ENCODE data around the gene SPACA9.

SPACA9 gene

DNA sequence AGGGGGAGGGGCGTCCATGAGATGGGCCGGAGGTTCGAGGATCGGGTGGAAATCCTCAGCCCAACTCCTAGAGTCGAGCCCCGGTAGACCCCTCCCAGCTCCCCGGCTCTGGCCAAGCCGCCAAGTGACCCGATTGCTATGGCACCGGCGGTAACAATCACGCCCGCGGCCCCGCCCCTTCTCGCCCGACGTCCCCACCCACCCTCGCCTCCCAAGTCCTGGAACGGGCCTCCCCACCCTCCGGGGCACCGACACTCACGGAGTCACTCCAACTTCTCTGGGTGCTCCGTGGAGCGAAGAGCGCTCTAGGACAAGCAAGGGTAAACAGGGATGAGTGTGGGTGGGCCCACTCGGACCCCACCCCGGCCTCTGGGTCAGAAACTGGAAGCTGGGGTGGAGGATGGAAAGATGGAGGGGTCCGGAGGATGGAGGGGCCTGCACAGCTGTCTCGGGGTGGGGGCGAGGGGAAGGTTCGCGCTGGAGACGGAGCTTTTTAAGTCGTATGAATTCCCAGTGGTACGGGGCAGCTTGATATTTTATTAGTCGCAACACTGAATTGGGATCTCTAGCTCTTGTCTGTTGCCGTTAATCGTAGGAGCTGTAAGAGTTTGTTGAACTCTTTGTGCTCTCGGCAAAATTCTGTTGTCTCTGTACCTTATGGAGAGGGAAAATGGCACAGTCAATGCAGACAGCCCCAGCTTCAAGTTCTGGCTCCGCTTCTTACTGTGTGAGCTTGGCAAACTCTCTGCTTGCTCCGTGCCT, at the start of gene SPACA9:
TSS of gene SPACA9 (plus strand) at position 204 of the 762 bp plus-strand sequence. CDS start 5,050 bp downstream, outside the sequence.
- Histone ChIP-seq H3K4me1 (ENCODE audit: control insufficient read depth in 1 of 2, insufficient read depth in 1 of 2, low read depth in 1 of 2, low read length in 1 of 2) (peaks cover 13 to 21% of the 10 kb centered on the region in 2 experiments), H3K27me3 (peaks cover 33% of the 10 kb centered on the region), H3K27ac (peak within 1 kb of the TSS; percentile 50), H3K36me3 (no peaks in the 10 kb centered on the region), H3K9me3 (no peaks in the 10 kb centered on the region), H3K4me3 (ENCODE audit: low read depth in 1 of 2, low read length in 1 of 2) (peak within 1 kb of the TSS; percentile 77 to 86)
- TF ChIP-seq, protein P1, sequence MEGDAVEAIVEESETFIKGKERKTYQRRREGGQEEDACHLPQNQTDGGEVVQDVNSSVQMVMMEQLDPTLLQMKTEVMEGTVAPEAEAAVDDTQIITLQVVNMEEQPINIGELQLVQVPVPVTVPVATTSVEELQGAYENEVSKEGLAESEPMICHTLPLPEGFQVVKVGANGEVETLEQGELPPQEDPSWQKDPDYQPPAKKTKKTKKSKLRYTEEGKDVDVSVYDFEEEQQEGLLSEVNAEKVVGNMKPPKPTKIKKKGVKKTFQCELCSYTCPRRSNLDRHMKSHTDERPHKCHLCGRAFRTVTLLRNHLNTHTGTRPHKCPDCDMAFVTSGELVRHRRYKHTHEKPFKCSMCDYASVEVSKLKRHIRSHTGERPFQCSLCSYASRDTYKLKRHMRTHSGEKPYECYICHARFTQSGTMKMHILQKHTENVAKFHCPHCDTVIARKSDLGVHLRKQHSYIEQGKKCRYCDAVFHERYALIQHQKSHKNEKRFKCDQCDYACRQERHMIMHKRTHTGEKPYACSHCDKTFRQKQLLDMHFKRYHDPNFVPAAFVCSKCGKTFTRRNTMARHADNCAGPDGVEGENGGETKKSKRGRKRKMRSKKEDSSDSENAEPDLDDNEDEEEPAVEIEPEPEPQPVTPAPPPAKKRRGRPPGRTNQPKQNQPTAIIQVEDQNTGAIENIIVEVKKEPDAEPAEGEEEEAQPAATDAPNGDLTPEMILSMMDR (IDR thresholded peaks at IDR 0.05) = no peak

DNA sequence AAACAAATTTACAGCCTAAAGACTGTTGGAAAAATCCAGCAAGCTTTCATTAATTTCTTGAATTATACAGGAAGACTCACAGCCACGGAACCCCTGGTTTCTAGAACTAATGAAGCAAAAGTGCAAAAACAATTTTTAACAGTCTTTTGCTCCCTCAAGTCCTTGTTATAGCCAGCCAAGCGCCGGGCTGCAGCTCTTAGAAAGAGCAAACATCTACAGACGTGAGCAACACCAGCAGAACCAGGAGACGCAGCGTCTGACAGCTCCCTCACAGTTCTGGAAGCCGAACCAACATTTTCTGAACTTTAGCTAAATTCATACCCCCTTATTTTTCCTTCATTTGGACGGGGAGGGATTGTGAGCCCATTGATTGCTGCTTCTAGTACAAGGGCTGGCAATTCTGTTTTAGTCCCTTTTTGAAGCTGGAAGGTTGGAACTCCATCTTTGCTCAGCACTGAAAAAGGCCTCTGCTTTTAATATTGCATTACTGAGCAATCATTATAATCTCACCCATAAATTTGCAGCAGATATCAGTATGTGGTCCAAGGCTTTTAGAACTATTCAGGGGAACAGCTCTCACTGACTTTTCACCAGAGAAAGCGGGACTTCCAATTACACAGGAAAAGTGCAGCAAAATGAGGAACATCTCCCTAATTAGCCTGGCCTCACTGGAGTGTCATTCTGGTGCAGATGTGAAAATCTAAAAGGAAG, 46.4 kb upstream of the SPACA9 start:
- Histone ChIP-seq H3K4me3 (ENCODE audit: low read depth in 1 of 2, low read length in 1 of 2) (no peak overlapping the region), H3K27me3 (no peaks in the 10 kb centered on the region), H3K9me3 (no peaks in the 10 kb centered on the region), H3K27ac (no peak overlapping the region), H3K4me1 (ENCODE audit: control insufficient read depth in 1 of 2, insufficient read depth in 1 of 2, low read depth in 1 of 2, low read length in 1 of 2) (no peaks in the 10 kb centered on the region), H3K36me3 (no peaks in the 10 kb centered on the region)
- TF ChIP-seq, protein P1 (IDR thresholded peaks at IDR 0.05) = no peak

DNA sequence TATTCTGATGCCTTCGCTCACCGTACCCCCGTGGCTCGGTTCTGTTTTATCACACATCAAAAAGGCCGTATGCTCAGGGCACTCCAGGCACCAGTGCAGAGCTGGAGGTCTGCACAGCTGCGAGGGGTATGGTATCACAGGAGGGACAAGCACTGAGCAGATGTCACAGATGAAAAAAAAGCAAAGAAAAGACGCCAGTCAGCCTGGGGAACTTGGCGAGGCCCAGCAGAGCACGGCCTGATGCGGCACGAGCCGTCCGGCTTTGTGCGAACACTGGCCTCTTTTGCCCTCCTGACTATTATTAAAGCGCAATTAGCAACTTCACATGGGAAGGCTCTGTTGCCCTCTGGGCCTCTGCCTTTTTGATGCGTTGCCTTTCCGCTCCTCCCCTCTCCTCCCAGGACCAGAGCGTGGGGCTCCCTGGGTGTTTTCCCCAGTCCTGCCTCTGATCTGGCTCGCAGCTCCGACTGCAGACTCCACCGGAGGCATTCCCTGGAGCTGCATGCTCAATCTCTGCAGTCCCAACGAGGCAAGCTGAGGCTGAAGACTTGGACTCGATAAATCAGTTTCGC, 45.1 kb upstream of the SPACA9 start:
- TF ChIP-seq, protein P1 (IDR thresholded peaks at IDR 0.05) = no peak

DNA sequence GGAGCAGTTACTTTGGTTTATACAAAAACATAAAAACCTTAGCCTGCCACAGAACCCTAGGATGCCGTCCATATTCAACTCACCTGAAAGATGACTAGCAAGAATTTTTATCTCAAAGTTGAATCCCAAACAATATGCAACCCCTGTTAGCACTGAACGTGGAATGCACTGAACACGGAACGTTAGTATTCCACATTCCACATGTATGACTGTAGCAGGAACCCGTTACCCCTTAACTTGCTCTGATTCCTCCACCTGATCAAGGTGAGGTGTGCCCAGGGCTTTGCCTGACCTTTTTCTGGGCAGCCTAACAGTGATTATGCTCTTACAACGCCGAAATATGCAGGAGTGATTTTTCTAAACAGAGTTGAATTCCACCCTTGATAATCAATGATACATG, 44.4 kb upstream of the SPACA9 start:
- TF ChIP-seq, protein P1 (IDR thresholded peaks at IDR 0.05) = no peak
- Histone ChIP-seq H3K4me1 (ENCODE audit: control insufficient read depth in 1 of 2, insufficient read depth in 1 of 2, low read depth in 1 of 2, low read length in 1 of 2) (no peaks in the 10 kb centered on the region), H3K4me3 (ENCODE audit: low read depth in 1 of 2, low read length in 1 of 2) (no peak overlapping the region), H3K27ac (no peak overlapping the region), H3K9me3 (no peaks in the 10 kb centered on the region), H3K36me3 (no peaks in the 10 kb centered on the region), H3K27me3 (no peaks in the 10 kb centered on the region)

More for the DNA sequence above, 45.1 kb upstream of the SPACA9 start:
- Histone ChIP-seq H3K4me3 (ENCODE audit: low read depth in 1 of 2, low read length in 1 of 2) (no peak overlapping the region), H3K4me1 (ENCODE audit: control insufficient read depth in 1 of 2, insufficient read depth in 1 of 2, low read depth in 1 of 2, low read length in 1 of 2) (no peaks in the 10 kb centered on the region), H3K27ac (no peak overlapping the region), H3K36me3 (no peaks in the 10 kb centered on the region), H3K9me3 (no peaks in the 10 kb centered on the region), H3K27me3 (no peaks in the 10 kb centered on the region)

DNA sequence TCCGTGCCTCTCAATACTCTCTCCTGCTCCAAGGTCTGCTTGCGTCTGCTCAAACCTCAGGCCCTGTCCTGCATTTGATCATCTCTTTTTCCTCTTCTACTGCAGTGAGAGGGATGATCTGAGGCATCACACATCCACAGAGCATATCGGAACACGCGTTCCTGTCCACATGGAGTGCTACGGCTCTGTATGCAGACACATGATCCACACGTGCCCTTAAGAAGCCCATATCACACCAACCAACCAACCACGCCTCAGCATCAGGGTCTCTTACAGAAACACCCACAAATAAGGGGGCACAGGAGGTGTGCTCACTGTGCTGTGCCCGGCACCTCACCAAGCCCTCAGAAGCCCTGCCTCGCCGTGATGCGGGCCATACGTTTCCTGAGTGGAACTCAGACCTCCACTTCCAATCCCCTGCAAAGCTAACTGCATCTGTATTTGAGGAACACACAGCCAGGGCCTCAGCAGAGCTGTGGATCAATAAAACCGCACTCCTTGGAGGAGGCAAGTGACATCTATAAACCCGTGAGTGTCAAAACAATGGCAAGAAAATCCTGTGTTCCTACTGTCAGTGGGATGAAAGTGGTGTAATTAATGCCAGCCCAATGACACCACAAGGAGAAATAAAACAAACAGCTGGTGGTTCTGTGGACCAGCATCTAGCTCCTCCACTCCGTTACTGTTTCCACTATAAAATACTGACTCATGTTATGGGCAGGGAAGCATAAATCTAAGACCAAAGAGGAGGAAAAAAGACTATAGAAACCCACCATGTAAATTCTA, 41.0 kb upstream of the SPACA9 start:
- H3K27ac ChIP-seq = no peak overlapping the region
- H3K4me1 ChIP-seq (ENCODE audit: control insufficient read depth in 1 of 2, insufficient read depth in 1 of 2, low read depth in 1 of 2, low read length in 1 of 2) = no peaks in the 10 kb centered on the region
- no peaks in the 10 kb centered on the region for H3K9me3 ChIP-seq
- TF ChIP-seq, protein P1 (IDR thresholded peaks at IDR 0.05) = no peak
- H3K4me3 ChIP-seq (ENCODE audit: low read depth in 1 of 2, low read length in 1 of 2) = no peak overlapping the region
- H3K36me3 ChIP-seq = no peaks in the 10 kb centered on the region
- H3K27me3 ChIP-seq = no peaks in the 10 kb centered on the region
